OCI-LY7 (cell line): ENCODE measurements around the gene ITIH3. TPM values are rescaled to one million over a fixed set of nuclear protein-coding genes. Genes with fewer than 3 reads are reported as not detected.

Experiments used
- BruUV-seq: library from RNA; stranded (reverse); fragments of 400-500 nt; replicated peaks from 2 replicates; lab custom pipeline; 2021; lab: Mats Ljungman, UMichigan
- CTCF ChIA-PET: fragments of 300-600 bp; sonication (Branson Sonifier 250); formaldehyde crosslinking; loops from one replicate; lab custom pipeline; 2022; ENCODE audit warnings: antibody characterized with exemption; ENCODE audit not compliant: unreplicated experiment; lab: Charles Lee
- POLR2A ChIA-PET: fragments of 300-600 bp; sonication (Branson Sonifier 250); formaldehyde crosslinking; loops from one replicate; lab custom pipeline; 2022; ENCODE audit warnings: antibody characterized with exemption; lab: Charles Lee
- DNase-seq: peaks from one replicate; pipeline ENCODE4 v3.0.0-alpha.2; 2015; ENCODE audit warnings: low spot score
- H2AFZ ChIP-seq: fragments of 200-600 bp; sonication (generic), shearing (Covaris generic); 2 replicates; pipeline ENCODE4 v1.6.1; 2014; ENCODE audit warnings: mild to moderate bottlenecking, antibody characterized with exemption, low read length, moderate library complexity
- H3K27ac ChIP-seq: fragments of 200-600 bp; sonication (generic); 2 replicates; pipeline ENCODE4 v1.5.1; 2014; ENCODE audit warnings: mixed run types, low read depth, mild to moderate bottlenecking, moderate library complexity, low read length, inconsistent platforms; ENCODE audit not compliant: poor library complexity, severe bottlenecking
- H3K36me3 ChIP-seq: fragments of 200-600 bp; sonication (generic); 2 replicates; pipeline ENCODE4 v1.6.1; 2014; ENCODE audit warnings: mild to moderate bottlenecking, antibody characterized with exemption, low read length, moderate library complexity, mixed read lengths; ENCODE audit not compliant: insufficient read depth
- H3K4me1 ChIP-seq: fragments of 200-600 bp; sonication (generic); 2 replicates; pipeline ENCODE4 v1.5.1; 2014; ENCODE audit warnings: mild to moderate bottlenecking, low read length; ENCODE audit not compliant: insufficient read depth, poor library complexity, severe bottlenecking
- H3K4me2 ChIP-seq: fragments of 200-600 bp; sonication (generic); 2 replicates; pipeline ENCODE4 v1.6.1; 2014; ENCODE audit warnings: mild to moderate bottlenecking, low read length
- H3K4me3 ChIP-seq: fragments of 200-600 bp; sonication (generic); 2 replicates; pipeline ENCODE4 v1.5.1; 2014; ENCODE audit warnings: mild to moderate bottlenecking, low read depth, low read length; ENCODE audit not compliant: poor library complexity, severe bottlenecking
- H3K79me2 ChIP-seq: fragments of 200-600 bp; sonication (generic); 2 replicates; pipeline ENCODE4 v1.6.1; 2016; ENCODE audit warnings: low read depth, mild to moderate bottlenecking, low read length, moderate library complexity, mixed read lengths; ENCODE audit not compliant: insufficient read depth
- H3K9me2 ChIP-seq: fragments of 200-600 bp; sonication (generic); 2 replicates; pipeline ENCODE4 v1.6.1; 2016; ENCODE audit warnings: mild to moderate bottlenecking, low read length, mixed read lengths; ENCODE audit not compliant: insufficient read depth
- H3K9me3 ChIP-seq: fragments of 200-600 bp; sonication (generic); 2 replicates; pipeline ENCODE4 v1.6.1; 2014; ENCODE audit warnings: mild to moderate bottlenecking, mixed run types, low read length, mixed read lengths
- H4K20me1 ChIP-seq: fragments of 200-600 bp; sonication (generic); 2 replicates; pipeline ENCODE4 v1.6.1; 2014; ENCODE audit warnings: mild to moderate bottlenecking, antibody characterized with exemption, low read length, moderate library complexity, mixed read lengths; ENCODE audit not compliant: insufficient read depth
- EZH2phosphoT487 ChIP-seq: fragments of 200-600 bp; sonication (generic); IDR thresholded peaks from 2 replicates; pipeline ENCODE4 v1.6.1; 2018; ENCODE audit warnings: low read depth, borderline replicate concordance, mild to moderate bottlenecking, mixed run types, antibody characterized with exemption, low read length, moderate library complexity, mixed read lengths
- intact Hi-C: fragments of 100-400 bp; cut with micrococcal nuclease; formaldehyde crosslinking; loops from one replicate; pipeline ENCODE4 v1.10.0; 2022; ENCODE audit not compliant: unreplicated experiment
- total RNA-seq, 2 experiments: library from RNA; depleted of rRNA in 1 of 2; stranded (reverse); fragments of >200 nt in 1 of 2; shearing (Covaris generic) in 1 of 2; gene quantifications; 2 replicates each; pipeline ENCODE4 v1.2.3, GENCODE V29; 2014 to 2022
- TF ChIP-seq, protein P1 (sequence below): fragments of 200-600 bp; sonication (generic); conservative IDR thresholded peaks from 2 replicates; pipeline ENCODE4 v1.5.1; 2014; ENCODE audit warnings: mild to moderate bottlenecking, antibody characterized with exemption, low read length, moderate library complexity, mixed read lengths

ITIH3 gene
- total RNA-seq, 2 experiments from 2014 or later, result not detected

DNA sequence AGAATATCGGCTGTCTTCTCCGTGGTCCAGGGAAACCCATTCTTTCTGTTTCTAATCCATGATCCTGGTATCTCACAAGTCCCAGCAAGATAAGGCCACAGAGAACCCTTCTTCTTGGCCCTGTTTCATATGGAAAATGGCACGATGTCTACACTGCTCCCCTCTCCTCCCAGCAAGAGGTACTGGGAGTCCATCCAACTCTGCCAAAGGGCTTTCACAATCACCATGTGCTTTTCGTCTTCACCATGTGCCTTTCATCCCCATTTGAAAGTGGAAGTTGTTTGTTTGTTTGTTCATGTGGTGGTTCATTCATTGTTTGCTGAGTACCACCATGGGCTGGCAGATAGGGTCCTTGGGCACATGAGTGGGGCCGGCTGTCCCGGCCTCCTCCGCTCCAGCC lies 5.5 kb downstream of the ITIH3 start:
- H2AFZ ChIP-seq, result no peak overlapping the region
- ChIA-PET POLR2A (interaction anchor here (0.6 kb wide), 1 partner anchor 394 kb away, joined by 3 read pairs; no protein-coding TSS in a partner anchor), CTCF (no interaction called here)
- no peaks in the 10 kb centered on the region for H4K20me1 ChIP-seq
- no peak overlapping the region for H3K27ac ChIP-seq
- H3K4me3 ChIP-seq, result no peak overlapping the region
- no peaks in the 10 kb centered on the region for H3K9me3 ChIP-seq
- H3K36me3 ChIP-seq, result no peaks in the 10 kb centered on the region
- BruUV-seq, result no TSS peak
- H3K9me2 ChIP-seq, result no peaks in the 10 kb centered on the region
- no peak for DNase-seq
- H3K4me1 ChIP-seq, result no peaks in the 10 kb centered on the region
- TF ChIP-seq, protein P1, sequence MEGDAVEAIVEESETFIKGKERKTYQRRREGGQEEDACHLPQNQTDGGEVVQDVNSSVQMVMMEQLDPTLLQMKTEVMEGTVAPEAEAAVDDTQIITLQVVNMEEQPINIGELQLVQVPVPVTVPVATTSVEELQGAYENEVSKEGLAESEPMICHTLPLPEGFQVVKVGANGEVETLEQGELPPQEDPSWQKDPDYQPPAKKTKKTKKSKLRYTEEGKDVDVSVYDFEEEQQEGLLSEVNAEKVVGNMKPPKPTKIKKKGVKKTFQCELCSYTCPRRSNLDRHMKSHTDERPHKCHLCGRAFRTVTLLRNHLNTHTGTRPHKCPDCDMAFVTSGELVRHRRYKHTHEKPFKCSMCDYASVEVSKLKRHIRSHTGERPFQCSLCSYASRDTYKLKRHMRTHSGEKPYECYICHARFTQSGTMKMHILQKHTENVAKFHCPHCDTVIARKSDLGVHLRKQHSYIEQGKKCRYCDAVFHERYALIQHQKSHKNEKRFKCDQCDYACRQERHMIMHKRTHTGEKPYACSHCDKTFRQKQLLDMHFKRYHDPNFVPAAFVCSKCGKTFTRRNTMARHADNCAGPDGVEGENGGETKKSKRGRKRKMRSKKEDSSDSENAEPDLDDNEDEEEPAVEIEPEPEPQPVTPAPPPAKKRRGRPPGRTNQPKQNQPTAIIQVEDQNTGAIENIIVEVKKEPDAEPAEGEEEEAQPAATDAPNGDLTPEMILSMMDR, result no peak
- no peak for TF ChIP-seq EZH2phosphoT487
- intact Hi-C loops, result no loop called here
- no peak overlapping the region for H3K4me2 ChIP-seq
- H3K79me2 ChIP-seq, result no peaks in the 10 kb centered on the region

DNA sequence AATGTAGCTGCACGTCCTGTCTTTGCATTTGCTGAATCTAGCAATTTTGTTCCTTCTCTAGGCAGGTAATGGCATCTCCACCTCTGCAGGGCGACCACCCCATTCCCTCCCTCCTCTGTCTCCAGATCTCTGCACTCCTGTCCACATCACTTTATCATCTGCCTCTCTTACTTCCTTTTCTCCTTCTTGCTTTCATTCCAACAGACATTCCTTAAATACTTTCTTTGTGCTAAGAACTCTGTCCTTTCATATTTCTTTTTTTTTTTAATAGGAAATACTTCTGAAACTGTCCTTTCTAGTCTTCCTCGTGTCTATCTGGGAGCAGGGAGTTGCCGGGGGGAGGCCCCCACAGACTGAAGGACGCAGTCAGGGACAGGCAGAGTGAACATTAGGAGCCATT lies 7.2 kb downstream of the ITIH3 start:
- POLR2A ChIA-PET, result no interaction called here
- Histone ChIP-seq H3K4me1 (no peaks in the 10 kb centered on the region), H3K27ac (no peak overlapping the region), H3K36me3 (no peaks in the 10 kb centered on the region), H2AFZ (no peak overlapping the region), H3K9me2 (no peaks in the 10 kb centered on the region), H3K4me3 (no peak overlapping the region), H4K20me1 (no peaks in the 10 kb centered on the region), H3K4me2 (no peak overlapping the region), H3K79me2 (no peaks in the 10 kb centered on the region), H3K9me3 (no peaks in the 10 kb centered on the region)
- intact Hi-C loops, result no loop called here
- TF ChIP-seq, protein P1, result no peak
- no peak for TF ChIP-seq EZH2phosphoT487
- CTCF ChIA-PET, result no interaction called here
- no TSS peak for BruUV-seq
- no peak for DNase-seq

DNA sequence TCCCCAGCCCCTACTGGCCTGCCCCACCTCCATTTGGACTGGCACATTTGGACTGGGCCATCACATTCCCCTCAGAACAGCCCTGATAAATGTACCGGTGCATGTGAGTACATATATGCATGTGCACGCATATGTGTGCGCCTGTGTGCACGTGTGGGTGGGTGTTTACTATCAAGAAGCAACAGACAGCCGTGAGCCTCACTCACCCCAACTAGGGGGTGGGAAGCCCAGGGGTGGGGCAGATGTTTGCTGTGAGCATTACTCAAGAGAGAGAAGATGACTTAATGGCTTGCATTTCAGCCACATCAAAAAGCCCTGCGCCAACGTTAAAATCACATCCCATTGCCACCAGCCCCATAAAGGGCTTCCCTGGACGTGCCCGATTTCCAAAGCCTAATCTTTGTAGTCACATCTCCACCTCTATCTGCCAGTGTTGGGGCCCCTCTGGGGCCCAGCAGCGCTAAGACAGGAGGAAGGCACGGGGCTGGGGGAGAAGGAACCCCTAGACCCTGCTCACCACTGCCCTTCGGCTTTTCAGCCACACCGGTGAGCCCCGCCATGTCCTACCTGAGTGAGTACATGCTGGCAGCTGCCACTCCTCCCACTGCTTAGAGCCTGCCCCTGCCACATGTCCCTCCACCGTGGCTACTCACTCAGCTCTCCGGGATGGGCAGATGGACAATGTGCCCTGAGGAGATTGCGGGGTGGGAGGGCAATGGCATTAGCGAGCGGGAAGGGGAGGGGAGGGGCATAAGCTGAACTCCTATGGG lies 10.9 kb downstream of the ITIH3 start:
- no peak for TF ChIP-seq EZH2phosphoT487
- TF ChIP-seq, protein P1, result no peak
- Histone ChIP-seq H2AFZ (no peak overlapping the region), H3K36me3 (no peaks in the 10 kb centered on the region), H3K27ac (no peak overlapping the region), H3K4me2 (no peak overlapping the region), H3K4me1 (no peaks in the 10 kb centered on the region), H3K9me2 (no peaks in the 10 kb centered on the region), H3K9me3 (no peaks in the 10 kb centered on the region), H4K20me1 (no peaks in the 10 kb centered on the region), H3K4me3 (no peak overlapping the region), H3K79me2 (no peaks in the 10 kb centered on the region)
- intact Hi-C loops, result no loop called here
- CTCF ChIA-PET, result no interaction called here
- no peak for DNase-seq
- BruUV-seq, result no TSS peak
- POLR2A ChIA-PET, result no interaction called here
